Right lobe of liver (tissue), 6 donors: ENCODE results near the gene PNP. TPM values are rescaled to one million over a fixed set of nuclear protein-coding genes. Genes with fewer than 3 reads are reported as not detected.
A peak's percentile ranks its signal among the peaks of the same experiment; 100 is the strongest.

ENCODE experiments used
- ATAC-seq, 4 donors: fragments of 200-7000 bp; cut with Tn5 transposase; one replicate each; pipeline ENCODE4 v1.9.1; 2020; ENCODE audit warnings: mild to moderate bottlenecking in 4 of 4, moderate library complexity in 4 of 4
- DNase-seq, 3 donors: peaks; one replicate each; pipeline ENCODE4 v3.0.0-alpha.2; 2020
- H3K27ac ChIP-seq, 3 donors: fragments of 200-600 bp; one replicate each; pipeline ENCODE4 v1.8.0; 2022
- H3K27me3 ChIP-seq, 2 donors: fragments of 200-600 bp; one replicate each; pipeline ENCODE4 v1.8.0; 2022
- H3K36me3 ChIP-seq, 4 donors: fragments of 200-600 bp; sonication (generic) in 1 of 4; one replicate each; pipeline versions ENCODE4 v1.5.1 to v1.8.0; 2017 to 2022; ENCODE audit warnings: control low read depth in 1 of 4
- H3K4me1 ChIP-seq, 4 donors: fragments of 200-600 bp; sonication (generic) in 1 of 4; one replicate each; pipeline versions ENCODE4 v1.5.1 to v1.8.0; 2017 to 2022; ENCODE audit warnings: control low read depth in 1 of 4
- H3K4me3 ChIP-seq, 3 donors: fragments of 200-600 bp; one replicate each; pipeline ENCODE4 v1.8.0; 2022
- H3K9me3 ChIP-seq, 4 donors: fragments of 200-600 bp; sonication (generic) in 1 of 4; one replicate each; pipeline versions ENCODE4 v1.5.1 to v1.8.0; 2017 to 2022; ENCODE audit warnings: control low read depth in 1 of 4
- CTCF ChIP-seq, 4 donors: fragments of 200-600 bp in 3 of 4; fragments of 450-650 bp in 1 of 4; IDR thresholded peaks; one replicate each; pipeline versions ENCODE4 v1.5.1 to v1.8.0; 2016 to 2022; ENCODE audit warnings: antibody characterized with exemption in 4 of 4, mild to moderate bottlenecking in 2 of 4
- POLR2A ChIP-seq: fragments of 450-650 bp; IDR thresholded peaks from one replicate; pipeline ENCODE4 v1.6.1; 2017; ENCODE audit warnings: antibody characterized with exemption, mild to moderate bottlenecking
- WGBS: methylation state at CpG from one replicate; pipeline ENCODE4 v1.1.6; 2018; ENCODE audit warnings: low coverage, low lambda C conversion rate; ENCODE audit not compliant: insufficient coverage; ENCODE audit errors: missing lambda C conversion rate; 5-methylcytosine and 5-hydroxymethylcytosine counted together
- intact Hi-C, 2 donors: fragments of 100-400 bp; cut with DNase I; formaldehyde crosslinking; loops; one replicate each; pipeline versions ENCODE4 v1.11.2 to v1.14.1; 2022
- total RNA-seq, 6 experiments: library from RNA; depleted of rRNA in 2 of 6; stranded (reverse); fragments of >200 nt in 2 of 6; fragmentation: NEBNext Ultra II Directional in 3 of 6; extraction: Animal tissue kit (Norgen Biotek cat#: 25700) in 3 of 6; gene quantifications; one replicate each; pipeline versions ENCODE4 v1.1.0 to v1.2.4, GENCODE V29; 2016 to 2023
- donor health status: DM: no; HTN: yes; CAD: no.
- donor health status: DM: no; HTN: no; CAD: no.
- donor health status: DM: no; HTN: no; CAD: no.
- donor health status: DM: no; HTN: yes; CAD: no.
- donor health status: DM: no; HTN: yes; CAD: no.

The PNP gene
- total RNA-seq, 6 experiments from 2014 or later, result 22.1 to 48.9 (median 30.9) TPM

- DNase-seq, result peak in 1 of 3 donors; percentile 19
- WGBS, result 64% methylated on average over 16 of the region's 30 CpGs
- no peak for TF ChIP-seq POLR2A
- no peak for TF ChIP-seq CTCF (IDR thresholded peaks at IDR 0.05)
- peak in 2 of 4 donors; percentile 22 to 27 for ATAC-seq
- no peaks in the 10 kb centered on the region for H3K36me3 ChIP-seq
- intact Hi-C loops, result loop anchor here in 1 of 2 donors (10.0 kb wide), 1 partner anchor 175 kb away; no protein-coding TSS in a partner anchor
- no peak overlapping the region for H3K27ac ChIP-seq
- H3K4me3 ChIP-seq, result no peak overlapping the region
- H3K4me1 ChIP-seq, result no peaks in the 10 kb centered on the region
- H3K27me3 ChIP-seq, result no peaks in the 10 kb centered on the region
- H3K9me3 ChIP-seq, result no peaks in the 10 kb centered on the region
Observed at GRCh38 chr14:20429801-20430669, 39.2 kb upstream of the PNP start.

GRCh38 chr14:20434701-20435581, 34.3 kb upstream of the PNP start:
- peak; percentile 54 to 60 (median 57) for ATAC-seq
- Histone ChIP-seq H3K4me3 (peak overlapping the region in 2 of 3 donors; percentile 4 to 21), H3K27ac (peak overlapping the region in 1 of 3 donors; percentile 15), H3K9me3 (no peaks in the 10 kb centered on the region), H3K36me3 (no peaks in the 10 kb centered on the region), H3K27me3 (no peaks in the 10 kb centered on the region), H3K4me1 (no peaks in the 10 kb centered on the region)
- TF ChIP-seq CTCF (IDR thresholded peaks at IDR 0.05) (no peak), POLR2A (no peak)
- DNase-seq, result peak in 1 of 3 donors; percentile 33
- 14% methylated on average over 13 of the region's 44 CpGs for WGBS
- intact Hi-C loops, result loop anchor here in 1 of 2 donors (10.0 kb wide), 1 partner anchor 170 kb away; no protein-coding TSS in a partner anchor

- Histone ChIP-seq H3K36me3 (no peaks in the 10 kb centered on the region), H3K4me3 (peak within 1 kb of the TSS in 2 of 3 donors; percentile 4 to 21), H3K4me1 (no peaks in the 10 kb centered on the region), H3K9me3 (no peaks in the 10 kb centered on the region), H3K27me3 (no peaks in the 10 kb centered on the region), H3K27ac (peak within 1 kb of the TSS in 1 of 3 donors; percentile 15)
- WGBS, result 62% methylated on average over 8 of the region's 17 CpGs
- peak in 1 of 4 donors; percentile 13 for ATAC-seq
- no peak for TF ChIP-seq POLR2A
- no peak for TF ChIP-seq CTCF (IDR thresholded peaks at IDR 0.05)
- intact Hi-C loops, result loop anchor here in 1 of 2 donors (10.0 kb wide), 1 partner anchor 169 kb away; no protein-coding TSS in a partner anchor
- DNase-seq, result no peak
Observed at GRCh38 chr14:20435582-20436362, 33.4 kb upstream of the PNP start, which contains the start of gene KLHL33. Gene KLHL33, minus strand, starts transcription at chr14:20436166. Its CDS starts 355 bp downstream, at chr14:20435811.

- H3K36me3 ChIP-seq, result no peaks in the 10 kb centered on the region
- no peaks in the 10 kb centered on the region for H3K27me3 ChIP-seq
- no peaks in the 10 kb centered on the region for H3K4me1 ChIP-seq
- DNase-seq (no peak), ATAC-seq (no peak)
- H3K27ac ChIP-seq, result no peak overlapping the region
- TF ChIP-seq POLR2A (no peak), CTCF (IDR thresholded peaks at IDR 0.05) (no peak)
- no peak overlapping the region for H3K4me3 ChIP-seq
- WGBS, result 75% methylated on average over 2 of the region's 4 CpGs
- intact Hi-C loops, result loop anchor here in 1 of 2 donors (10.0 kb wide), 1 partner anchor 168 kb away; no protein-coding TSS in a partner anchor
- H3K9me3 ChIP-seq, result no peaks in the 10 kb centered on the region
Observed at GRCh38 chr14:20436363-20436755, 32.8 kb upstream of the PNP start.
